EH (cell line): ENCODE data around the gene FRS3.

ENCODE experiments used
- DNase-seq: peaks from one replicate; pipeline ENCODE4 v3.0.0-alpha.2; 2015; ENCODE audit warnings: low read depth

Gene FRS3

DNA sequence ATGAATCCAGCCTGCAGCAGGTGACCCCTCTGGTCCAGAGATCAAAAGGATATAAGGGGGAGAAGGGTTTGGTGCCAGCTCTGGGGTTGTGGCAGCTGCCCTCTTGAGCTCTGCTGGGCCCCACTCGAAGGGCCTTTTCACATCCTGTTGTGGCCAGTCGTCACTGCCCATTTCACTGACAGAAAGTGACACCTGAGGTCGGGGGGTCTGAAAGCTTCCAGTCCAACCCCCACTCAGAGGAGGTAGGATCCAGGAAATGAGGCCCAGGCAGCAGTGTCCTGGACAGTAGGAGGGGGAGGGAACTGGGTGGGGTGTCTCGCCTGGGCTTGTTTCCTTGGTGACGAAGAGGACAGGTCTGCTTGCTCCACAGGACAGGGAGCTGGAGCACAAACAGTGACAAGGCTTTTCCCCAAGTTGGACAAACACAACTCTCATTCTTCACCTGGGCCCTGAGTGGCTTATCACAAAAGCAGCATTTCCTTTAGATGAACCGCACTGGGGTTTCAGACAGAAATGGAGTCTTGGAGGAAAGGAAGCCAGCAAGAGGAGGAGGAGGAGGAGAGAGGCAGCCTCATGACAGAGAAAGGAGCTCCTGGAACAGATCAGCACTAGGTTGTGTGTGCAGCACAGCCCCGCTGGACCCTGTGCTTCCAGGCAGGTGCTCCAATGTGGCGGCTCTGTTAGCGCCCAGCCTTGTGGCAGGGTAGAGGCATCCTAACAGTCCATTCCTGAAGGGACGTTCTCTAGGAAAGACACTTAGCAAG, 11.0 kb downstream of the FRS3 start:
- no peak for DNase-seq

DNA sequence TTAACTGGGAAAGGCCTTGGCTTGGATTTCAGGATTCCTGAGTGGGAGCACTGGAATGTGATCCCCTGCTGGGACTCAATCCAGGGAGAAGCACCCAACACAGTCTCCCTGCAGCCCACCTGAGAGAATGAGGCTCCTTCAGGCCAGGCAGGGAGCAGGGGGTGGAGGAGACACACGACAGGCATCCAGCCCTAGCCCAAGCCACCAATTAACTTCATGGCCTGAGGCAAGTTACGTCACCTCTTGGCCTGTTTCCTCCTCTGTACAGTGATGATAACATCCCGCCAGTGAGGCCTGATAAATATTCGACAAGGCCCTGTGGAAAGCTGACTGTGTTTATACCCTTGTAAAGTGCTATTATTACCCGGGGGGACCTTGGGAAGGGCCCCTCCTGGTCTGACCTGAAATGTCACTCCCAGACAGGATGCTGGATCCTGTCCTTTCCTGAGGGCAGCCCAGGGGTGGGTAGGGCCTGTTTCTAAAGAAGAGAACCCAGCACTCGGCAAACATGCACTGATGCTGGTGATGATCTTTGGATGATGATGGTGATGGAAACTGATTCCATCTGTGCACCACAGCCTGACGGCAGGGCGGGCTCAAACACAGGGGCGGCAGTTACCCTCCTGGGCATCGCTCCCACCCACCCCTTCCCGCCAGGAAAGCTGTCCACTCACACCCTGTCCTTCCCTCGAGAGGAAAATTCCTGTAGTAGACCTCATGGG, 12.4 kb downstream of the FRS3 start:
- peak; percentile 95 for DNase-seq

DNA sequence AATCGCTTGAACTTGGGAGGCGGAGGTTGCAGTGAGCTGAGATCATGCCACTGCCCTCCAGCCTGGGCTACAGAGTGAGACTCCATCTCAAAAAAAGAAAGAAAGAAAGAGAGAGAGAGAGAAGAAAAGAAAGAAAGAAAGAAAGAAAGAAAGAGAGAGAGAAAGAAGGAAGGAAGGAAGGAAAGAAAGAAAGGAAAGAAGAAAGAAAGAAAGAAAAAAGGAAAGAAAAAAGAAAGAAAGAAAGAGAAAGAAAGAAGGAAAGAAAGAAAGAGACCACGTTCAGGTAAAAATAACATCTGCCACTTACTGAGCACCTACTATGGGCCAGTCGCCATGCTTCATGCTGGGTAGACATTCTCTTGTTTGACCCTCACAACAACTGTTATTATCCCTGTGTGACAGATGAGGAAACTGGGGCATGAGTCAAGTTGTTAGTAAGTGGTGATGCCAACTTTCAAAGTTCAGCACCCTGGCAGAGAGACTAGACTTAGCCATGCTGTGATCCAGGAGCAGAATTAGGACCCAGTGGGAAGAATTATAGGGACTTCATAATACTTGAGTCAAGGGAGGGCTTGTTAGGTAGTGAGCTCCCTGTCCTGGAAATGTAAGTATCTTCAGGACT, 13.5 kb downstream of the FRS3 start:
- DNase-seq, result peak; percentile 27

DNA sequence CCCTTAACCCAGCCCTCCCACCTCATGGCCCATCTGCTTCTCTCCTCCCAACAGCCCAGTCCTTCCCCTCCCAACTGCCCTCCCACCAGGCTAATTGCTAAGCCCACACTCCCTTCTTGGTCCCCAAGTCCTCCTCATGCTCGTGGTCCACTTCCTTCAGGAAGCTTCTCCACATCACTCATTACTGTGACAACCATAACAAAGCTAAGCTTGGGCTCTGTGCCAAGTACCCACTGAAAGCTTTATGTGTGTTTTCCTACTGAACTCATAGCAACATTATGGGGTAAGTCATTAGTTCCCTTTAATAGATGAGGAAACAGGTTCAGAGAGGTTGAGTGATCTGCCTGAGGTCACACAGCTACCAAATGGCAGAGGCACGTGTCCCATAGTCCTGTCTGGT, 16.2 kb downstream of the FRS3 start:
- DNase-seq, result no peak

DNA sequence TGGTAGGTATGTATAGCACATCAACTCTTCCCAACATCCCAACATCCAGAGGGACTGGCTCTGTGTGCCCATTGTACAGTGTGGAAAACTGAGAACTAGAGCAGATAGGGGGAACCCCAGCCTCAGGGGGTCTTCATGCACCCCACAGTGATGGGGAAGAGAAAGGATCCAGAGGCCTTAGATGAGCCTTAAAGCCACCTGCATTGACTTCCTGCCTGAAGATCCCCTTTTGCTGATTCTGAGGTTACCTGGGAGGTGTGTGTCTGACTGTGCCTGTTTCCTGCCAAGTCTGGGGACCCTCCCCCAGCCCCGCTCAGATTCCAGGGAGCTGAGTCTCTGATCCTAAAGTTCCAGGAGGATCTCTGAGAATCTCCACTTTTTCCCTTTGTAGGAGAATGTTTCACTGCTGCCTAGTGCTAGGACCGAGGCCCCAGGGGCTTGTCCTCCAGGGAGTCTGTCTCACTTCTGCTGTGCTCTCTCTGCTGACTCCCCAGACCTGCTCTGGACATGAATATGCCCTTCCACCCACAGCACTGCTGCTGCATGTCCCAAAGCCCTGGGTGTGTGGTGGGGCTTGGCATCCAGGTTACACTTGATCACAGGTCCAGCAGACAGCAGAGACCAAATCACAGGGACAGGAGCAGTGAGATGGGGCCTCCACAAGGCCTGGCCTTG, 19.7 kb downstream of the FRS3 start:
- no peak for DNase-seq

DNA sequence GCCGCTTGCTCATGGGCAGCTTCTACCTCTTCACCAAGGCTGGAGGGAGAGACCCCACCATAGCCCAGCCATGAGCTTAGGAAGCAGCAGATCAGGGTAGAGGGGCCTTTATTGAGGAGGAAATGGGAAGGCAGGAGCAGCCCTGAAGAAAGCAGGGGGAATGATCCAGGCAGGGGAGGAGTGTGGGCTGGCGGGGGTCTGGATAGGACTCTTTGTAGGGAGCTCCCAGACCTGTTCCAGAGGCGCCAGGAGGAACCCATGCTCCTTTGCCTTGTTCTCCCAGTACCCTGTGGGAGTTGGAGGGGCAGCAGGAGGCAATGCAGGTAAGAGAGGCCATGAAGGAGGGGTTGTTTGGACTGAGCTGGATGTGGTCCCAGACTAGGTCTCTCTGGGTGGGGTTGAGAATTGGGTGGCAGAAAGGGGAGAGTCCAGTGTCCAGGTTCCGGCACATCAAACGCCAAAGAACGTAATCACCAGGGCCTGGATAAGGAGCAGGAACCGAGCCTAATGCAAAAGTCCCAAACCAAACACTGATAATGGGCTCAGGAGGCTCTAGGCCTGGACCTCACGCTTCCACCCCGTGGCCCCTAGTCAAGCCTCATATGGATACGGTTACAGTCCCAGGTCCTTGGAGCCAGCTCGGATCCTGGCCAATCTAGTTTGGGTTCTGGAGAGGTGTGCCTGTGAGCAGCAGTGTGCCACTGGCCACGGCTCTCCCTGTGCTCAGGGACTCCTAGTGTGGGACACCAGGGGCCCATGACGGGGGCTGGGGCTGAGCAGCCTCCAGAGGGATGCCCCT, 20.4 kb downstream of the FRS3 start:
- no peak for DNase-seq

GRCh38 chr6:41758641-41759035, 21.1 kb downstream of the FRS3 start:
- no peak for DNase-seq

DNA sequence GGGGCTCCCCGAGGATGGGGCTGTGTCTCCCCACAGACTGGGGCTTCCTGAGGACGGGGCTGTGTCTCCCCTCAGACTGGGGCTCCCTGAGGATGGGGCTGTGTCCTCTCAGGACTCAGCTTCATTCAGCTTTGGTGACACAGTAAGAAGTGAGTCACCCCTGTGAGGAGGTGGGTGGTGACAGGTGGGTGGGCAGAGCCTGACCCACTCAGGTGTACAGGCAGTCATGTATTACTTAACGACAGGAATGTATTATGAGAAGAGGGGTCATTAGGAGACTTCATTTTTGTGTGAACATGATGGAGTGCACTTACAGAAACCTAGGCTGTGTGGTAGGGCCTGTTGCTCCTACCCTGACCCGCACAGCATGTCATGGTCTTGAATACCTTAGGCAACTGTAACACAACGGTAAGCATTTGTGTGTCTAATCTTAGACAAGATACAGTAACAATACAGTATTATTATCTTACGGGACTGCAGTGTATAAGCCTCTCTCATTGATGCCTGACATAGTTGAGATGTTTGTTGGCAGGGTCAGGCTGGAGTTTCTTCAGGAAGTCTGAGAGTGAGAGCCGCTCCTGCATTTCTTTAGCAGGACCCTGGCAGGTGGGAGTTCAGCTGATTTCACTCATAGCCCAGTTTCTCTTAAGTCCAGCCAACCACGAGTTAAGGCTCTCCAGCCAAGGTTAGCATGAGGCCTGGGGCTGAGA, 21.6 kb downstream of the FRS3 start:
- peak; percentile 32 for DNase-seq

- DNase-seq, result no peak
Observed at GRCh38 chr6:41757271-41757670, 22.4 kb downstream of the FRS3 start.

GRCh38 chr6:41756354-41756753, 23.3 kb downstream of the FRS3 start:
- no peak for DNase-seq

DNA sequence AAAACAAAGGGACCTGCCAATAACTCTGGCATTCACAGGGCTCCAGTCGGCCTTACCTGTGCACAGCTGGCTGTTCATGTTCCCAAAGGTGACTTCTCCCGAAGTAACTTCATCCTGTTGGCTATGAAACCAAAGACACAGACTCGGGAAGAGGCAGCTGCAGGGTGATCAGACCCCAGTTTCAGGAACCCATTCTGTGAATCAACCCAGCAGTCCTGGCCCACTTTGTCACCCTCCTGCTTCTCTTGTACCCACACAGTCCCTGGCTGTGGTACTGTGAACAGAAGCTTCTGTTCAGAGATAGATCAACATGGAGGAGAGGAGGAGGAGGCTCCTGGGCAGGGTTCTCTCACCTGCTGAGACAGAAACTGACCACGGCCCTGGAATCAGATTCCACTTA, 23.8 kb downstream of the FRS3 start:
- DNase-seq, result no peak

GRCh38 chr6:41750374-41750773, 29.3 kb downstream of the FRS3 start:
- no peak for DNase-seq

DNA sequence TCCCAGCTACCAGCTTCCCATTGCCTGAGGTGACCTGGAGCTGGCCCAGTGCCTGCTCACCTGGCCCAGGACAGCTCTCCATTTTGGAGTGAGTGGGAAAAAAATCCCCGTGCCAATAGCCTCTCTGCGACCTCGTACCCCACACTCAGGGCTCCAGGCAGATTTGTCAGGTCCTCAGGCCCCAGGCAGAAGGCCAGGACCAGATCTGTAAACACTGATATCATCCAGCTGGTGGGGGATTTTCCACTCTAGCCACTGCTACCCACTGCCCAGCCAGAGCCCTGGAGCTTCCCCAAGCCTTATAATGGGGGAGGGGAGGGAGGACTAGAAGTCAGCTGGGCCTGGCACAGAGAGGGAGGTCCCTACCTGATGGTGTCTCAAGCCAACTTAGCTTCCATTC, 31.2 kb downstream of the FRS3 start:
- no peak for DNase-seq

GRCh38 chr6:41748102-41748477, 31.6 kb downstream of the FRS3 start:
- DNase-seq, result no peak

GRCh38 chr6:41747256-41748101, 32.2 kb downstream of the FRS3 start, which contains the start of gene PGC:
PGC (minus strand) TSS chr6:41747397; CDS start chr6:41747334, 63 bp downstream.
- DNase-seq, result no peak

- DNase-seq, result no peak
Observed at GRCh38 chr6:41746107-41746506, 33.6 kb downstream of the FRS3 start.

DNA sequence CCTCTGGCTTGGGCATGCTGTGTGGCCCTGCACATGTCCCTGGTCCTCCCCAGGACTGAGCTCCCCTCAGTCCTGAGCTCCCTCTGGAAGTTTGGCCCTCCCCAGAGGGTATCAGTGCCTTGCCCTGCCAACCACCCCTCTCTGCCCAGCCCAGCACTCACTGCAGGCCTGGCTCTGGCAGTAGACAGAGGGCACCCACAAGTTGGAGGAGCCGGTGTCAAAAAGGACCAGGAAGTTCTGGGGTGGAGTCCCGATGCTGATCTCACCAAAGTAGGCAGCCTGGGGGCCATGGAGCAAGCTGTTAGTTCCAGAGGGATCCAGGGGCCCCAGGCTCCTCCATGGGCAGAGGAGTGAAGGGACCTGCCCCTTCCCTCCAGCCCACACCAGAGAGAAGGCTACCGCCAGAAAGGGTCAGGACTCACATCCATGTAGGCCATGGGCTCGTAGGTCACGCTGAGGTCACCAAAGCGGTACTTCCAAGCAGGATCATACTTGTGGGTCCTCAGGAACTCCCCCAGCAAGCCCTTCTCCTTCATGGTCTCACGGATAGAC, 35.4 kb downstream of the FRS3 start:
- DNase-seq, result no peak

- peak; percentile 21 for DNase-seq
Observed at GRCh38 chr6:41743406-41744235, 36.1 kb downstream of the FRS3 start.
